Measurements from ENCODE around the gene TH. TPM values are rescaled to one million over a fixed set of nuclear protein-coding genes. Genes with fewer than 3 reads are reported as not detected.

TH gene
- total and polyA plus RNA-seq, 9 of the 15 experiments (the other 6 are each of a cell fraction or from before 2014, with no cell fraction given) = not detected

GRCh38 chr11:2197771-2198520, 26.3 kb upstream of the TH start (continued):
- TF ChIP-seq CEBPZ (IDR thresholded peaks at IDR 0.05; ENCODE audit: borderline replicate concordance, low read depth, low read length) (no peak), ATF4 (CRISPR knock-in tag; IDR thresholded peaks at IDR 0.05) (no peak), ZBTB43 (CRISPR knock-in tag; IDR thresholded peaks at IDR 0.05) (no peak)

Measured in K562 (cell line).